H1 (cell line): ENCODE results near the gene POGZ. TPM values are rescaled to one million over a fixed set of nuclear protein-coding genes. Genes with fewer than 3 reads are reported as not detected.

ENCODE experiments used
- CTCF ChIA-PET: fragments of 300-600 bp; sonication (Branson Sonifier 250); formaldehyde crosslinking; loops from one replicate; lab custom pipeline; 2021; ENCODE audit not compliant: partially characterized antibody; lab: Charles Lee
- POLR2A ChIA-PET: fragments of 300-600 bp; sonication (Branson Sonifier 250); formaldehyde crosslinking; loops from one replicate; lab custom pipeline; 2021; ENCODE audit warnings: inconsistent platforms; ENCODE audit not compliant: partially characterized antibody; lab: Charles Lee
- DNase-seq, 2 experiments: peaks; one replicate each; pipeline versions ENCODE4 v3.0.0 to v3.0.0-alpha.2; 2010 to 2022; ENCODE audit warnings: low spot score in 2 of 2, low read depth in 1 of 2, mixed read lengths in 1 of 2
- FAIRE-seq: peaks from 2 replicates; lab custom pipeline; 2011; peaks lifted over from hg19 to GRCh38; lab: Jason Lieb, UNC
- H2AFZ ChIP-seq: 2 replicates; pipeline ENCODE4 v1.8.1; 2012; ENCODE audit warnings: low read length, inconsistent platforms
- H2AK5ac ChIP-seq: 2 replicates; pipeline ENCODE4 v1.6.1; 2013; ENCODE audit warnings: low read depth, low read length
- H2BK120ac ChIP-seq: replicated peaks from 2 replicates; pipeline ENCODE3; 2013; ENCODE audit warnings: low read depth, low read length, inconsistent platforms
- H2BK12ac ChIP-seq: 2 replicates; pipeline ENCODE4 v1.6.1; 2013; ENCODE audit warnings: low read depth, low read length
- H2BK15ac ChIP-seq: 2 replicates; pipeline ENCODE4 v1.6.1; 2013; ENCODE audit warnings: low read length
- H2BK20ac ChIP-seq: 2 replicates; pipeline ENCODE4 v1.6.1; 2013; ENCODE audit warnings: low read length
- H2BK5ac ChIP-seq: 2 replicates; pipeline ENCODE4 v1.6.1; 2013; ENCODE audit warnings: low read depth, low read length
- H3K14ac ChIP-seq: 2 replicates; pipeline ENCODE4 v1.6.1; 2013; ENCODE audit warnings: inconsistent platforms; ENCODE audit not compliant: insufficient read length
- H3K18ac ChIP-seq: 2 replicates; pipeline ENCODE4 v1.6.1; 2013; ENCODE audit warnings: low read length; ENCODE audit errors: extremely low read depth
- H3K23ac ChIP-seq: 2 replicates; pipeline ENCODE4 v1.6.1; 2013; ENCODE audit warnings: inconsistent platforms; ENCODE audit not compliant: insufficient read length
- H3K23me2 ChIP-seq: 2 replicates; pipeline ENCODE4 v1.6.1; 2013; ENCODE audit warnings: low read depth, low read length
- H3K27ac ChIP-seq: 2 replicates; pipeline ENCODE4 v1.6.1; 2011; ENCODE audit warnings: low read depth, low read length, inconsistent platforms
- H3K27me3 ChIP-seq, 4 experiments: replicated peaks in 1 of 4; 1 replicate in 1 of 4; 2 replicates in 3 of 4; pipeline versions ENCODE4 v1.6.1 to v1.8.1; 2011 to 2013; ENCODE audit warnings: low read length in 3 of 4, mild to moderate bottlenecking in 3 of 4, inconsistent platforms in 2 of 4, mixed read lengths in 2 of 4, moderate library complexity in 1 of 4; ENCODE audit not compliant: control insufficient read depth in 3 of 4, insufficient read depth in 3 of 4; ENCODE audit errors: extremely low read depth in 1 of 4
- H3K36me3 ChIP-seq, 4 experiments: 2 replicates each; pipeline versions ENCODE4 v1.6.1 to v1.8.1; 2011 to 2013; ENCODE audit warnings: mild to moderate bottlenecking in 4 of 4, low read length in 3 of 4, moderate library complexity in 2 of 4, control low read depth in 1 of 4, inconsistent platforms in 1 of 4; ENCODE audit not compliant: insufficient read depth in 4 of 4, control insufficient read depth in 2 of 4
- H3K4ac ChIP-seq: replicated peaks from 2 replicates; pipeline ENCODE3; 2013; ENCODE audit warnings: low read length, low read depth, mixed read lengths, inconsistent platforms; ENCODE audit not compliant: insufficient read length
- H3K4me1 ChIP-seq, 4 experiments: replicated peaks in 1 of 4; 1 replicate in 1 of 4; 2 replicates in 3 of 4; pipeline versions ENCODE4 v1.6.1 to v1.8.1; 2011 to 2013; ENCODE audit warnings: low read length in 3 of 4, inconsistent platforms in 2 of 4, mixed read lengths in 1 of 4; ENCODE audit not compliant: insufficient read depth in 4 of 4, control insufficient read depth in 3 of 4
- H3K4me2 ChIP-seq, 2 experiments: 2 replicates each; pipeline versions ENCODE4 v1.6.1 to v1.8.1; 2011 to 2013; ENCODE audit warnings: low read depth in 2 of 2, low read length in 2 of 2, control low read depth in 1 of 2, inconsistent platforms in 1 of 2, mild to moderate bottlenecking in 1 of 2; ENCODE audit not compliant: insufficient read depth in 1 of 2
- H3K4me3 ChIP-seq, 4 experiments: fragments of 200-600, 300-600 bp in 1 of 4; sonication (generic), shearing (Covaris generic), sonication (Bioruptor Twin) in 1 of 4; 2 replicates each; pipeline versions ENCODE4 v1.5.1 to v1.8.1; 2011 to 2016; ENCODE audit warnings: low read length in 4 of 4, low read depth in 3 of 4, control low read depth in 2 of 4, inconsistent platforms in 2 of 4, mild to moderate bottlenecking in 2 of 4, mixed read lengths in 1 of 4, moderate library complexity in 1 of 4; ENCODE audit not compliant: insufficient read depth in 2 of 4; ENCODE audit errors: extremely low read depth in 1 of 4
- H3K56ac ChIP-seq: replicated peaks from 2 replicates; pipeline ENCODE3; 2013; ENCODE audit warnings: low read depth, mild to moderate bottlenecking, mixed read lengths, low read length, inconsistent platforms; ENCODE audit not compliant: insufficient read length
- H3K79me1 ChIP-seq: 2 replicates; pipeline ENCODE4 v1.6.1; 2013; ENCODE audit warnings: low read depth, low read length, control low read depth
- H3K79me2 ChIP-seq, 2 experiments: 2 replicates each; pipeline versions ENCODE4 v1.6.1 to v1.8.1; 2012 to 2013; ENCODE audit warnings: low read length in 2 of 2, mild to moderate bottlenecking in 2 of 2, inconsistent platforms in 1 of 2; ENCODE audit not compliant: insufficient read depth in 2 of 2, control insufficient read depth in 1 of 2
- H3K9ac ChIP-seq, 4 experiments: replicated peaks in 1 of 4; 1 replicate in 1 of 4; 2 replicates in 3 of 4; pipeline versions ENCODE4 v1.6.1 to v1.8.1; 2011 to 2013; ENCODE audit warnings: low read depth in 3 of 4, low read length in 3 of 4, control low read depth in 2 of 4, mild to moderate bottlenecking in 2 of 4, moderate library complexity in 2 of 4, inconsistent platforms in 1 of 4; ENCODE audit errors: extremely low read depth in 1 of 4
- H3K9me3 ChIP-seq, 2 experiments: 2 replicates each; pipeline versions ENCODE4 v1.6.1 to v1.8.1; 2012 to 2013; ENCODE audit warnings: mild to moderate bottlenecking in 2 of 2, moderate library complexity in 2 of 2, control low read depth in 1 of 2, inconsistent platforms in 1 of 2, low read depth in 1 of 2, low read length in 1 of 2, mixed read lengths in 1 of 2; ENCODE audit not compliant: insufficient read depth in 2 of 2
- H4K20me1 ChIP-seq, 2 experiments: replicated peaks in 1 of 2; 2 replicates each; pipeline versions ENCODE3 to v1.8.1; 2011 to 2013; ENCODE audit warnings: inconsistent platforms in 2 of 2, low read length in 2 of 2, mild to moderate bottlenecking in 1 of 2; ENCODE audit not compliant: insufficient read depth in 2 of 2, control insufficient read depth in 1 of 2
- H4K5ac ChIP-seq: 2 replicates; pipeline ENCODE4 v1.6.1; 2013; ENCODE audit warnings: low read length, low read depth, mixed read lengths, inconsistent platforms; ENCODE audit not compliant: insufficient read length
- H4K8ac ChIP-seq: 2 replicates; pipeline ENCODE4 v1.8.0; 2013; ENCODE audit warnings: mild to moderate bottlenecking, moderate library complexity, low read length, inconsistent platforms; ENCODE audit not compliant: insufficient read depth; ENCODE audit errors: extremely low read depth
- H4K91ac ChIP-seq: replicated peaks from 2 replicates; pipeline ENCODE3; 2013; ENCODE audit warnings: low read length, mixed read lengths, inconsistent platforms; ENCODE audit not compliant: insufficient read length
- BCL11A ChIP-seq, 2 experiments: IDR thresholded peaks; one replicate each; pipeline ENCODE4 v1.6.1; 2011; ENCODE audit warnings: low read depth in 2 of 2, low read length in 2 of 2, mild to moderate bottlenecking in 2 of 2
- CBX8 ChIP-seq: fragments of 300-800, 300-1000 bp; sonication (generic); IDR thresholded peaks from 2 replicates; pipeline ENCODE4 v1.7.1; 2016; ENCODE audit warnings: low read depth, low read length, borderline replicate concordance
- KDM5A ChIP-seq: fragments of 200-600 bp; IDR thresholded peaks from 2 replicates; pipeline ENCODE4 v1.7.1; 2012; ENCODE audit warnings: mild to moderate bottlenecking, low read length, inconsistent platforms, mixed read lengths
- TBP ChIP-seq: IDR thresholded peaks from 2 replicates; pipeline ENCODE4 v1.6.1; 2011; ENCODE audit warnings: low read depth, low read length, improper control_type of control experiment
- WGBS, 2 experiments: shearing (Covaris generic) in 1 of 2; methylation state at CpG; one replicate each; pipeline versions ENCODE4 v1.1.6 to v1.1.7; 2013 to 2015; ENCODE audit warnings: low lambda C conversion rate in 2 of 2, mixed read lengths in 2 of 2, inconsistent platforms in 1 of 2, low coverage in 1 of 2, missing lambda C conversion rate in 1 of 2; ENCODE audit not compliant: insufficient replicate concordance in 2 of 2, insufficient coverage in 1 of 2, insufficient read length in 1 of 2; ENCODE audit errors: extremely low coverage in 1 of 2, missing lambda C conversion rate in 1 of 2; 5-methylcytosine and 5-hydroxymethylcytosine counted together
- polyA plus RNA-seq, 7 experiments: library from polyadenylated mRNA; depleted of rRNA in 3 of 7; stranded (reverse) in 5 of 7; unstranded in 2 of 7; fragments of >200 nt in 5 of 7; fragments of 200-250 nt in 2 of 7; gene quantifications; 1 replicate in 5 of 7; 2 replicates in 1 of 7; 4 replicates in 1 of 7; pipeline versions ENCODE4 v1.2.1 to v1.2.3, GENCODE V29; 2011 to 2013; ENCODE audit warnings: missing spikeins in 2 of 7, mixed read lengths in 2 of 7
- total RNA-seq: library from RNA; stranded (reverse); fragmentation: NEBNext Ultra II Directional; extraction: Animal tissue kit (Norgen Biotek cat#: 25700); gene quantifications from 2 replicates; pipeline ENCODE4 v1.2.1, GENCODE V29; 2021

The POGZ gene
- total and polyA plus RNA-seq, 2 of the 8 experiments (the other 6 are each of a cell fraction or from before 2014, with no cell fraction given) = 66.4 to 105 TPM

DNA sequence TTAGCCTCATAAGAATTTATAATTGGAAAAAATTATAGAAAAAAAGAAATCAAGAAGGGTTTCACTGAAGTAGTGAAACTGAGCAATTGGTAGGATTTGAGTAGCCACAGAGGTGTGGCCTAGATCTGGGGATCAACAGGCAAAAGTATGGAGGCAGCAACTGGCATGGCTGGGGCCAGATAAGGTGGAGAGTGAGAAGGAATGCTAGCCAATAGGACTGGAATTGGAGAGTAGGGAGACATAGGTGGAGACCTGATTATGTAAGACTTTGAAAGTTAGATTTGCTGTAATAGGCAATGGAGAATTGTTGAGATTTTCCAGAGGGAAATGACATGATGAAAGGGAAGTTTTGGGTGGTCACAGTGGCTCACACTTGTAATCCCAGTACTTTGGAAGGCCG, 27.3 kb upstream of the POGZ start:
- no peak overlapping the region for H2BK5ac ChIP-seq
- H4K91ac ChIP-seq = no peak overlapping the region

More for the DNA sequence above, 27.3 kb upstream of the POGZ start:
- Histone ChIP-seq H3K4ac (no peak overlapping the region), H4K20me1 (no peaks in the 10 kb centered on the region), H2BK20ac (no peak overlapping the region), H2BK15ac (0 out of 2 replicates have a peak overlapping the region, but pooled peaks have one; percentile 72), H3K4me3 (no peak overlapping the region), H3K36me3 (no peaks in the 10 kb centered on the region), H3K14ac (no peak overlapping the region), H4K5ac (no peak overlapping the region), H3K4me2 (no peak overlapping the region), H3K79me1 (no peaks in the 10 kb centered on the region; the same call in 1 of the 2 replicates), H3K79me2 (no peaks in the 10 kb centered on the region), H3K9ac (no peak overlapping the region), H3K27ac (no peak overlapping the region), H3K56ac (no peak overlapping the region), H3K27me3 (no peaks in the 10 kb centered on the region), H3K23ac (no peak overlapping the region), H4K8ac (no peak overlapping the region), H3K23me2 (no peaks in the 10 kb centered on the region), H3K9me3 (no peaks in the 10 kb centered on the region; a peak in 1 of 4 replicates), H2BK12ac (no peak overlapping the region), H3K18ac (no peak overlapping the region), H2AK5ac (no peak overlapping the region), H2AFZ (no peak overlapping the region), H3K4me1 (no peaks in the 10 kb centered on the region), H2BK120ac (no peak overlapping the region)
- no peak for FAIRE-seq
- ChIA-PET CTCF (interaction anchor here (1.6 kb wide), 1 partner anchor 34 kb away, joined by 4 read pairs; no protein-coding TSS in a partner anchor), POLR2A (no interaction called here)
- DNase-seq = no peak
- TF ChIP-seq BCL11A (IDR thresholded peaks at IDR 0.05; ENCODE audit: low read depth in 2 of 2, low read length in 2 of 2) = no peak
- no peak for TF ChIP-seq CBX8
- no peak for TF ChIP-seq KDM5A
- no peak for TF ChIP-seq TBP
- WGBS, 2 experiments = 80% methylated on average over 1 of the region's 1 CpG; no CpG with 5 or more reads in 1 of the 2 experiments
